ENCODE measurements around the gene AFF3. TPM values are rescaled to one million over a fixed set of nuclear protein-coding genes. Genes with fewer than 3 reads are reported as not detected.

Gene AFF3
- total and polyA plus RNA-seq, 2 of the 8 experiments (the other 6 are each of a cell fraction or from before 2014, with no cell fraction given) = 0.27 to 3.0 TPM

- H2BK12ac ChIP-seq (ENCODE audit: low read depth, low read length) = no peak overlapping the region
- H3K27me3 ChIP-seq (replicated peaks in 1 of 4; ENCODE audit: control insufficient read depth in 3 of 4, extremely low read depth in 1 of 4, insufficient read depth in 3 of 4, low read length in 3 of 4) = peaks cover 23 to 62% (median 50%) of the 10 kb centered on the region in 4 experiments
- H4K8ac ChIP-seq (ENCODE audit: extremely low read depth, insufficient read depth, low read length) = no peak overlapping the region
- H3K79me1 ChIP-seq (ENCODE audit: low read depth, low read length) = no peaks in the 10 kb centered on the region
- H3K4me2 ChIP-seq (ENCODE audit: insufficient read depth in 1 of 2, low read depth in 2 of 2, low read length in 2 of 2) = peak overlapping the region; percentile 85 to 94
- H4K5ac ChIP-seq (ENCODE audit: insufficient read length, low read depth, low read length) = no peak overlapping the region
- H3K79me2 ChIP-seq (ENCODE audit: control insufficient read depth in 1 of 2, insufficient read depth in 2 of 2, low read length in 2 of 2) = no peaks in the 10 kb centered on the region
- peak; percentile 75 for TF ChIP-seq EZH2 (IDR thresholded peaks at IDR 0.05; ENCODE audit: low read depth, low read length, severe bottlenecking)
- 0 out of 2 replicates have a peak, but pooled peaks have one; percentile 13 for TF ChIP-seq E2F6 (IDR thresholded peaks at IDR 0.05)
- TF ChIP-seq CBX5 (IDR thresholded peaks at IDR 0.05; ENCODE audit: low read depth, low read length) = no peak
- peak; percentile 82; the same call in 1 of the 2 replicates for TF ChIP-seq SUZ12 (IDR thresholded peaks at IDR 0.05; ENCODE audit: low read length)
- peak; percentile 60 for TF ChIP-seq CTBP2 (IDR thresholded peaks at IDR 0.05; ENCODE audit: borderline replicate concordance, insufficient read depth, insufficient read length, low read length)
- no peak overlapping the region for H2BK20ac ChIP-seq (ENCODE audit: low read length)
- H3K14ac ChIP-seq (ENCODE audit: insufficient read length) = no peak overlapping the region
- H3K56ac ChIP-seq (replicated peaks; ENCODE audit: insufficient read length, low read depth, low read length) = no peak overlapping the region
- H3K23ac ChIP-seq (ENCODE audit: insufficient read length) = no peak overlapping the region
- no peak overlapping the region for H3K4ac ChIP-seq (replicated peaks; ENCODE audit: insufficient read length, low read depth, low read length)
- FAIRE-seq = no peak
- H2AFZ ChIP-seq (ENCODE audit: low read length) = 0 out of 2 replicates have a peak overlapping the region, but pooled peaks have one; percentile 24
- no peaks in the 10 kb centered on the region for H3K9me3 ChIP-seq (ENCODE audit: insufficient read depth in 2 of 2, low read depth in 1 of 2, low read length in 1 of 2)
- H3K9ac ChIP-seq (replicated peaks in 1 of 4; ENCODE audit: extremely low read depth in 1 of 4, low read depth in 3 of 4, low read length in 3 of 4) = no peak overlapping the region
- no peak overlapping the region for H3K27ac ChIP-seq (ENCODE audit: low read depth, low read length)
- CTCF ChIA-PET (ENCODE audit: partially characterized antibody) = interaction anchor here (0.6 to 1.4 kb wide), 6 partner anchors 8 to 1930 kb away, joined by 3 to 7 read pairs (median 3); no protein-coding TSS in a partner anchor
- peaks cover 8% of the 10 kb centered on the region; the same call in 1 of the 2 replicates for H3K23me2 ChIP-seq (ENCODE audit: low read depth, low read length)
- no peak overlapping the region for H2AK5ac ChIP-seq (ENCODE audit: low read depth, low read length)
- H4K20me1 ChIP-seq (replicated peaks in 1 of 2; ENCODE audit: control insufficient read depth in 1 of 2, insufficient read depth in 2 of 2, low read length in 2 of 2) = no peaks in the 10 kb centered on the region
- no peak overlapping the region for H4K91ac ChIP-seq (replicated peaks; ENCODE audit: insufficient read length, low read length)
- H3K18ac ChIP-seq (ENCODE audit: extremely low read depth, low read length) = no peak overlapping the region
- no peak overlapping the region for H2BK15ac ChIP-seq (ENCODE audit: low read length)
- peaks cover 0 to 7% (median 3%) of the 10 kb centered on the region in 4 experiments; a peak in 2 of 7 replicates for H3K4me1 ChIP-seq (replicated peaks in 1 of 4; ENCODE audit: control insufficient read depth in 3 of 4, insufficient read depth in 4 of 4, low read length in 3 of 4)
- POLR2A ChIA-PET (ENCODE audit: partially characterized antibody) = interaction anchor here (0.9 kb wide), 1 partner anchor 458 kb away, joined by 3 read pairs; no protein-coding TSS in a partner anchor
- WGBS, 2 experiments (ENCODE audit: extremely low coverage in 1 of 2, insufficient coverage in 1 of 2, insufficient read length in 1 of 2, insufficient replicate concordance in 2 of 2, low coverage in 1 of 2, low lambda C conversion rate in 2 of 2, missing lambda C conversion rate in 1 of 2) = 3% methylated on average over 12 of the region's 12 CpGs; no CpG with 5 or more reads in 1 of the 2 experiments
- peak overlapping the region; percentile 35 to 70 (median 44); a peak in 7 of 8 replicates for H3K4me3 ChIP-seq (ENCODE audit: extremely low read depth in 1 of 4, insufficient read depth in 2 of 4, low read depth in 3 of 4, low read length in 4 of 4)
- no peak overlapping the region for H2BK120ac ChIP-seq (replicated peaks; ENCODE audit: low read depth, low read length)
- no peak overlapping the region for H2BK5ac ChIP-seq (ENCODE audit: low read depth, low read length)
- DNase-seq (ENCODE audit: low read depth in 1 of 2, low spot score in 2 of 2) = peak in 1 of 2 experiments; percentile 57
- H3K36me3 ChIP-seq (ENCODE audit: control insufficient read depth in 2 of 4, insufficient read depth in 4 of 4, low read length in 3 of 4) = no peaks in the 10 kb centered on the region
These were observed 36.7 kb downstream of the AFF3 start for GRCh38 chr2:100105678-100106054.
